Measurements from ENCODE around the gene CCL22. TPM values are rescaled to one million over a fixed set of nuclear protein-coding genes. Genes with fewer than 3 reads are reported as not detected.

Gene CCL22
- total RNA-seq, 2 experiments from 2014 or later, result 0.72 to 0.91 TPM

DNA sequence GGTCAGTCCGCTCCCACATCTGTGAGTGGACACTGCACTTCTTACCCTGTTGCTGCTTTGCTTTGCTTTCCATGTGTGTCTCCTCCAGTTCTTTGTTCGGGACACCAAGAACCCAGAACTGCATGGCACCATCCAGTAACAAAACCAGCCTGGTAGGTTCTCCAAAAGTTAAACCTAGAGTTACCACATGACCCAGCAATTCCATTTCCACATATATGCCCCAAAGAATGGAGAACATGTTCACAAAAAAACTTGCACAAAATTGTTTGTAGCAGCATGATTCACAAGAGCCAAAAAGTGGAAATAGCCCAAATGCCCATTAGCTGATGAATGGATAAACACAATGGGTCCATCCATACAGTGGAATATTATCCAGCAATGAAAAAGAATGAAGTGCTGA lies 10.3 kb upstream of the CCL22 start:
- ChIA-PET CTCF (interaction anchor here (1.1 kb wide), 1 partner anchor 69 kb away, joined by 4 read pairs; no protein-coding TSS in a partner anchor), POLR2A (no interaction called here)
- intact Hi-C loops (cut with DNase I, micrococcal nuclease), result no loop called here
- DNase-seq, result no peak
- Mint-ChIP-seq H3K4me3 (no peak overlapping the region), H3K36me3 (ENCODE audit: low read depth) (no peaks in the 10 kb centered on the region), H3K27me3 (peaks cover 37% of the 10 kb centered on the region), H3K27ac (no peak overlapping the region), H3K4me1 (peaks cover 19% of the 10 kb centered on the region), H3K9me3 (ENCODE audit: low read depth) (no peaks in the 10 kb centered on the region)
- no peak for ATAC-seq

DNA sequence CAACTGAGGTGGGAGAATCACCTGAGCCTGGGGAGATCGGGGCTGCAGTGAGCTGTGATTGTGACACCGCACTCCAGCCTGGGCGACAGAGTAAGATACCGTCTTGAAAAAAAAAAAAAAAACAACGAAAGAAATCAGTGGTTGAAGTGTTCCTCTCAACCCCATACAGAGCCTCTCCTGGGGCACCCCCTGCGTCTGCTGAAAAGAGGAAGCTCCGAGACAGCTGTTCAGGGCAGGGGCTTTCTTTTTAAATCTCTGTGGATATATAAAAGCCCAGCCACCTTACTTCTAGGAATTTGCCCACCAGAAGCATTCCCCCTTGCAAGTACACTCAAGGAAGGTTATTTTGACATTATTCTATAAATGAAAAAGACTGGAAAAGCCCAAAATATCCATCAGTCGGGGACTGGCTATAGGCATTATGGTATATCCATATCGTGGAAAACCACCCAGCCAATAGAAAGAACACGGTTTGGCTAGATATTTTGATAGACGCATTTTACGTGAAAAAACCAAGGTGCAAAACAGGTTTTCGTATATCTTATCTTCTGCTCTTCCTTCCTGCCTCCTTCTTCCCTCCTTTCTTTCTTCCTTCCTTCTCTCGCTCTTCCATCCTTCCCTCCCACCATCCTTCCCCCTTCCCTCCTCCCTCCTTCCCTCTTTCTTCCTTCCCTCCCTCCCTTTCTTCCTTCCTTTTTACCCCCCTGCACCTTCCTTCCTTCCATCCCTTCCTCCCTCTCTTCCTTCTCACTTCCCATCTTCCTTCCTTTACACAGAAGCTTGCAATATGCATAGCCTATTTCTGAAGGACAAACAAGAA lies 9.2 kb upstream of the CCL22 start:
- ChIA-PET POLR2A (interaction anchor here (0.6 kb wide), 1 partner anchor 68 kb away, joined by 3 read pairs; no protein-coding TSS in a partner anchor), CTCF (no interaction called here)
- peaks cover 19% of the 10 kb centered on the region for H3K4me1 Mint-ChIP-seq
- peaks cover 32% of the 10 kb centered on the region for H3K27me3 Mint-ChIP-seq
- ATAC-seq, result peak; percentile 90
- H3K9me3 Mint-ChIP-seq (ENCODE audit: low read depth), result no peaks in the 10 kb centered on the region
- intact Hi-C loops (cut with DNase I, micrococcal nuclease), result no loop called here
- H3K36me3 Mint-ChIP-seq (ENCODE audit: low read depth), result no peaks in the 10 kb centered on the region
- H3K4me3 Mint-ChIP-seq, result no peak overlapping the region
- DNase-seq, result peak; percentile 58
- H3K27ac Mint-ChIP-seq, result no peak overlapping the region

DNA sequence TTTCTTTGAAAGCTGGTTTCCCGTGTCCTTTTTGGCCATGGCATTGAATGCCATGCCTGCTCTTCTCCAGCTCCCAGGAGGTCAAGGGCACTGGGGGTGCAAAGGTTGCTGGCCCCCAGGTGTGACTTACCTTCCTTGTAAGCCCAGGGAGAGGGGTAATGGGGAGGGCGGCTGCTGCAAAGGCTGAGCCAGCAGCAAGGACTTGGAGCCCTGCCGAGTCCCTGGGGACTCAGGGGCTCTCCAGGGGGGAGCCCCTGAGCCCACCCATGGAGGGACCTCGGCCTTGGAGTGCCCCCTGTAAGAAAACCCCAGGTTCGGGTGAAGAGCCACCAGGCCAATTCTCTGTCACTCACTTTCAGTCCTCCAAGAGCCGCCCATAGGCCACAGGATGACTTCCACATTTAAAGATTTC lies 5.9 kb upstream of the CCL22 start:
- Mint-ChIP-seq H3K36me3 (ENCODE audit: low read depth) (no peaks in the 10 kb centered on the region), H3K27me3 (peaks cover 24% of the 10 kb centered on the region), H3K4me3 (no peak overlapping the region), H3K27ac (no peak overlapping the region), H3K9me3 (ENCODE audit: low read depth) (no peaks in the 10 kb centered on the region), H3K4me1 (peaks cover 18% of the 10 kb centered on the region)
- ChIA-PET CTCF (no interaction called here), POLR2A (no interaction called here)
- no peak for ATAC-seq
- intact Hi-C loops (cut with DNase I, micrococcal nuclease), result no loop called here
- DNase-seq, result no peak

DNA sequence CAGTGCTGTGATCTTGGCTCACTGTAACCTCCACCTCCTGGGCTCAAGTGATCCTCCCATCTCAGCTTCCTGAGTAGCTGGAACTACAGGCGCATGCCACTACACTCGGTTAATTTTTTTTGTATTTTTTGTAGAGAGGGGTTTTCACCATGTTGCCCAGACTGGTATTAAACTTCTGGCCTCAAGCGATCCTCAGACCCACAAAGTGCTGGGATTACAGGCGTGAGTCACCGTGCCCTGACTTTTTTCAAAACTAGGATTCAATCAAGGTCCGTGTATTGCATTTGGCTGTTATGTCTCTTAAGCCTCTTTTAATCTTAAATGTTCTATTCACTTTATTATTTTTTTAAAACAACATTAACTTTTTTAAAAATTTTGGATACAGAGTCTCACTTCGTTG lies 4.3 kb upstream of the CCL22 start:
- ChIA-PET CTCF (interaction anchor here (0.7 kb wide), 1 partner anchor 50 kb away, joined by 3 read pairs; no protein-coding TSS in a partner anchor), POLR2A (no interaction called here)
- Mint-ChIP-seq H3K9me3 (ENCODE audit: low read depth) (no peaks in the 10 kb centered on the region), H3K4me1 (peaks cover 20% of the 10 kb centered on the region), H3K27me3 (peaks cover 10% of the 10 kb centered on the region), H3K4me3 (no peak overlapping the region), H3K27ac (no peak overlapping the region), H3K36me3 (ENCODE audit: low read depth) (no peaks in the 10 kb centered on the region)
- DNase-seq (no peak), ATAC-seq (no peak)
- intact Hi-C loops (cut with DNase I, micrococcal nuclease), result no loop called here

DNA sequence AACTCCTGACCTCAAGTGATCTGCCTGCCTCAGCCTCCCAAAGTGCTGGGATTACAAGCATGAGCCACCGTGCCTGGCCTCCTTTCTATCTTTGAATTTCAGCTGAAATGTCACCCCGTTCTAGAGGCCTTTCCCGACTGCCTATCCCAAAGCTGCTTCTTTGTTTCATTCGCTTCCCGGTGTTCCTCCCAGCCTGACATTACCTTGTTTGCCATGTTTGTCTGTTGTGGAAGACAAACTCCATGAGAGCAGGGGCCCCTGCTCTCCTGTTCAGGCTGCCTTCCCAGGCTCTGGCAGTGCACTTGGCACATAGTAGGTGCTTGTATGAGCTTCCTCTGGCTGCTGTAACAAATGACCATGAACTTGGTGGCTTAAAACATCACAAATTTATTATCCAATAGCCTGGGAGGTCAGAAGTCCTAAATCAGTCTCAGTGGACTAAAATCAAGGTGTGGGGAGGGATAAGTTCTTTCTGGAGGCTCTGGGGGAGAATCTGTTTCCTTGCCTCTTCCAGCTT lies 2.6 kb upstream of the CCL22 start:
- ChIA-PET POLR2A (no interaction called here), CTCF (interaction anchor here (0.7 to 1.3 kb wide), 2 partner anchors 9 to 12 kb away, joined by 3 read pairs; no protein-coding TSS in a partner anchor)
- Mint-ChIP-seq H3K27ac (no peak overlapping the region), H3K27me3 (peaks cover 3% of the 10 kb centered on the region), H3K4me3 (no peak overlapping the region), H3K4me1 (peaks cover 13% of the 10 kb centered on the region), H3K36me3 (ENCODE audit: low read depth) (no peaks in the 10 kb centered on the region), H3K9me3 (ENCODE audit: low read depth) (no peaks in the 10 kb centered on the region)
- DNase-seq, result no peak
- no peak for ATAC-seq
- intact Hi-C loops (cut with DNase I, micrococcal nuclease), result no loop called here

DNA sequence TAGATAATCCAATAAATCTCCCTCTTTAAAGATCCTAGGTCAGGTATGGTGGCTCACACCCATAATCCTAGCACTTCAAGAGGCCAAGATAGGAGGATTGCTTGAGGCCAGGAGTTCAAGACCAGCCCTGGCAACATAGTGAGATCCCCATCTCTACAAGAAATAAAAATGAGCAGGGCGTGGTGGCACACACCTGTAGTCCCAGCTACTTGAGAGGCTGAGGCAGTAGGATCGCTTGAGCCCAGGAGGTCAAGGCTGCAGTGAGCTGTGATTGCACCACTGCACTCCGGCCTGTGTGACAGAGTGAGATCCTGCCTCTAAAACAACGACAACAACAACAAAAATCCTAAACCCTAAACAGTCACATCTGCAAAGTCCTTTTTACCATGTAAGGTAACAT lies 2.0 kb upstream of the CCL22 start:
- ChIA-PET POLR2A (no interaction called here), CTCF (interaction anchor here (0.9 to 1.3 kb wide), 2 partner anchors 13 to 128 kb away, joined by 3 to 4 read pairs; no protein-coding TSS in a partner anchor)
- Mint-ChIP-seq H3K9me3 (ENCODE audit: low read depth) (no peaks in the 10 kb centered on the region), H3K27ac (no peak overlapping the region), H3K36me3 (ENCODE audit: low read depth) (no peaks in the 10 kb centered on the region), H3K4me3 (no peak overlapping the region), H3K4me1 (peaks cover 13% of the 10 kb centered on the region), H3K27me3 (peaks cover 3% of the 10 kb centered on the region)
- no peak for ATAC-seq
- no peak for DNase-seq
- intact Hi-C loops (cut with DNase I, micrococcal nuclease), result no loop called here

DNA sequence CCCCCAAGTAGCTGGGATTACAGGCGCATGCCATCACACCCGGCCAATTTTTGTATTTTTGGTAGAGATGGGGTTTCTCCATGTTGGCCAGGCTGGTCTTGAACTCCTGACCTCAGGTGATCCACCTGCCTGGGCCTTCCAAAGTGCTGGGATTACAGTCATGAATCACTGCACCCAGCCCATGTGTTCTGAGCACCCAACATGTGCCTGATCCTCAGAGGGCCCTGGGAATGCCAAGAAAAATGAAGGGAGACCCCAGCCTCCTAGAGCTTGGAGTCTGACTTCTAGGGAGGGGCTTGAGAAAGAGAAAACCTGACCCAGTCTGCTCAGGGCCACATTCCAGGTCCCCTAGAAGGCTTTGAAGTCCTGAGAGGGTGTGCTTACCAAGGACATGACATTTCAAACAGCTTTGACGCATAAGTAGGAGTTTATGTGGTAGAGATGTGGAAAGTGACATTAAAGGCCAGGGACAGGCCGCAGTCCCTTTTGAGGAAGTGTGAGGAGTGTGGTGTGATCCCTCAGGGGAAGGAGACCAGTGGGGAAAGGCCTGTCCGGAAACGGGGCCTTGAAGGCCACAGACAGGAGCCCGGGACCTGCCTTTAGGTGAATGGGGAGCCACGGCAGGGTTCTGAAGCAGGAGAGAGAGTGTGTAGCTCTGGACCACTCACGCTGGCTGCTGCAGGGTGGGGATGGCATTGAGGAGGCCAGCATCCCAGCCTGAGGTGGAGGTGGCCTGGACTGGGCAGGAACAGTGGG lies 1.1 kb upstream of the CCL22 start:
- ATAC-seq, result no peak
- ChIA-PET POLR2A (interaction anchor here (0.5 kb wide), 1 partner anchor 638 kb away, joined by 3 read pairs; no protein-coding TSS in a partner anchor), CTCF (interaction anchor here (0.9 kb wide), 1 partner anchor 129 kb away, joined by 4 read pairs; no protein-coding TSS in a partner anchor)

DNA sequence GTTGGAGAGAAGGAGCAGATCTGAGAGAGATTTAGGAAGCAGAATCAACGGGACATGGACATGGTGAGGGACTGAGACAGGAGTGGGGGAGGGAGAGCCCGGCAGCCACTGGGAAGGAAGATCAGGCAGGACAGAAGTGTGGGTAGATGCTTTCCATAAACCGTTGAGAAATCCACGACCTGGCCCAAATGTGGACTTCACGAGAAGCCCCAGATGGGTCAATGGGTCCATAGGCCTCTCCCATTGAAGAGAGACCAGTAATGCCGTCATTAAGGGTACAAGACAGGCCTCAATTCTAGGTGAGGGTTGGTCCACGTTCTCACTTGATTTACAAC lies 530 bp upstream of the CCL22 start:
- Mint-ChIP-seq H3K9me3 (ENCODE audit: low read depth) (no peaks in the 10 kb centered on the region), H3K4me3 (no peak overlapping the region), H3K4me1 (peaks cover 13% of the 10 kb centered on the region), H3K27me3 (no peaks in the 10 kb centered on the region), H3K27ac (peak overlapping the region; percentile 11), H3K36me3 (ENCODE audit: low read depth) (no peaks in the 10 kb centered on the region)
- intact Hi-C loops (cut with DNase I, micrococcal nuclease), result no loop called here
- ChIA-PET POLR2A (no interaction called here), CTCF (no interaction called here)
- ATAC-seq (no peak), DNase-seq (no peak)

More for the DNA sequence above, 1.1 kb upstream of the CCL22 start:
- DNase-seq, result no peak
- H3K4me3 Mint-ChIP-seq, result no peak overlapping the region
- H3K27ac Mint-ChIP-seq, result peak overlapping the region; percentile 11
- no peaks in the 10 kb centered on the region for H3K9me3 Mint-ChIP-seq (ENCODE audit: low read depth)
- intact Hi-C loops (cut with DNase I, micrococcal nuclease), result no loop called here
- H3K27me3 Mint-ChIP-seq, result no peaks in the 10 kb centered on the region
- peaks cover 13% of the 10 kb centered on the region for H3K4me1 Mint-ChIP-seq
- H3K36me3 Mint-ChIP-seq (ENCODE audit: low read depth), result no peaks in the 10 kb centered on the region

DNA sequence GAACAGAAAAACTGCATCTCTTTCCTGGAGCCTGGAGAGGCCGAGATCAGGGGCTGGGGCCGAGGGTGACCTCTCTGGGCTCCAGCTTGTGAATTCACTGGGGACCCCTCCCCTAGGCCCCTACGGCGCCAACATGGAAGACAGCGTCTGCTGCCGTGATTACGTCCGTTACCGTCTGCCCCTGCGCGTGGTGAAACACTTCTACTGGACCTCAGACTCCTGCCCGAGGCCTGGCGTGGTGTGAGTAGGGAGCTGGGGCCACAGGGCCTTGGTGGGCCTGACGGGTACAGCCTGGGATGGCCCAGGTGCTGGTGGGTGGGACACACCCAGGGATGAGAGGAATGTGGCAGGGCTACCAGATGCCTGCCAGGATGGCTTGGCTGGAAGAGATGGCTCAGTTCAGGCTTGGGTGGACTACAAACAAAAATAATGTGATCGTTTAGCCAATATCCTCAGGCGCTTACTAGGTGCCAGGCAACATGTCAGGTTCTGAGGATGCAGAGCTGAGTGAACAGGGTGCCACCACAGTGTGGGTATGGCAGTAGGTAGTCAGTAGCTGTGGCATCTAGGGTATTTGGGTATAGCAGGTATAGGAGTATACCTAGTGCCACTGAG lies 1.8 kb downstream of the CCL22 start:
- Mint-ChIP-seq H3K9me3 (ENCODE audit: low read depth) (no peaks in the 10 kb centered on the region), H3K4me1 (peaks cover 13% of the 10 kb centered on the region), H3K27ac (no peak overlapping the region), H3K36me3 (ENCODE audit: low read depth) (no peaks in the 10 kb centered on the region), H3K4me3 (no peak overlapping the region), H3K27me3 (no peaks in the 10 kb centered on the region)
- intact Hi-C loops (cut with DNase I, micrococcal nuclease), result no loop called here
- ChIA-PET POLR2A (no interaction called here), CTCF (no interaction called here)
- DNase-seq (no peak), ATAC-seq (no peak)

DNA sequence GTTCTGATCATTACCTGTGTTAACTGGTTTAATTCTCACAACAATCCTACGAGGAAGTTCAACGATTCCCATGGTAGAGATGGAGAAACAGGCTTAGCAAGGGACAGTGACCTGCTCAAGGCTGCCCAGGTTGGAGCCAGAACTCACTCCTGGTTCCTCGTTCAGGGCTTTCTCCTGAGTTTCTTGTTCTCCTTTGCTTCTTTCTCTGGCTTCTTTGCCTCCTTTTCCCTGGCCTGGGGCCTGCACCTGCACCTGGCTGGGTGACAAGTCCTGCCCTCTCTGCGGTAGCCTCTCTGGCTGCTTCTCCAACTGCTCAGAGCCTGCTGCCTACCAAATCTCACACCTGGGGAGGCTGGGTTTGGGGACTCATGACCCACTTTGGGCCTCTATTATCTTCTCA lies 2.8 kb downstream of the CCL22 start:
- peaks cover 13% of the 10 kb centered on the region for H3K4me1 Mint-ChIP-seq
- ATAC-seq (no peak), DNase-seq (no peak)
- H3K9me3 Mint-ChIP-seq (ENCODE audit: low read depth), result no peaks in the 10 kb centered on the region
- H3K36me3 Mint-ChIP-seq (ENCODE audit: low read depth), result no peaks in the 10 kb centered on the region
- CTCF ChIA-PET, result no interaction called here
- H3K27me3 Mint-ChIP-seq, result no peaks in the 10 kb centered on the region
- H3K4me3 Mint-ChIP-seq, result no peak overlapping the region
- POLR2A ChIA-PET, result interaction anchor here (0.6 kb wide), 1 partner anchor 175 kb away, joined by 4 read pairs; the partner anchor contains the start of genes PSME3IP1 and RSPRY1
- intact Hi-C loops (cut with DNase I, micrococcal nuclease), result no loop called here
- H3K27ac Mint-ChIP-seq, result no peak overlapping the region

DNA sequence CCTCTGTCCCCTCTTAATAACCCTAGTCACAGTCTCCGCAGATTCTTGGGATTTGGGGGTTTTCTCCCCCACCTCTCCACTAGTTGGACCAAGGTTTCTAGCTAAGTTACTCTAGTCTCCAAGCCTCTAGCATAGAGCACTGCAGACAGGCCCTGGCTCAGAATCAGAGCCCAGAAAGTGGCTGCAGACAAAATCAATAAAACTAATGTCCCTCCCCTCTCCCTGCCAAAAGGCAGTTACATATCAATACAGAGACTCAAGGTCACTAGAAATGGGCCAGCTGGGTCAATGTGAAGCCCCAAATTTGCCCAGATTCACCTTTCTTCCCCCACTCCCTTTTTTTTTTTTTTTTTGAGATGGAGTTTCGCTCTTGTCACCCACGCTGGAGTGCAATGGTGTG lies 5.6 kb downstream of the CCL22 start:
- Mint-ChIP-seq H3K4me1 (no peaks in the 10 kb centered on the region), H3K4me3 (no peak overlapping the region), H3K36me3 (ENCODE audit: low read depth) (no peaks in the 10 kb centered on the region), H3K27me3 (peaks cover 6% of the 10 kb centered on the region), H3K27ac (no peak overlapping the region), H3K9me3 (ENCODE audit: low read depth) (no peaks in the 10 kb centered on the region)
- CTCF ChIA-PET, result interaction anchor here (0.6 to 1.0 kb wide), 2 partner anchors 9 to 242 kb away, joined by 3 read pairs; no protein-coding TSS in a partner anchor
- DNase-seq (no peak), ATAC-seq (no peak)
- POLR2A ChIA-PET, result no interaction called here
- intact Hi-C loops (cut with DNase I, micrococcal nuclease), result no loop called here

Data from activated CD4-positive, alpha-beta T cell treated with anti-CD3 and anti-CD28 coated beads for 36 hours (primary cell).